Gastroesophageal sphincter (tissue), 4 donors: Measurements from ENCODE around the gene PALD1. TPM values are rescaled to one million over a fixed set of nuclear protein-coding genes. Genes with fewer than 3 reads are reported as not detected.
"Not testable (repeated sequence)": the region's sequence is repeated elsewhere in the genome, so short reads cannot be mapped to it uniquely, and the experiment has no call there.

ENCODE experiments used
- ATAC-seq: fragments of 150-250 bp; one replicate; pipeline ENCODE4 v1.9.1; 2016; ENCODE audit warnings: mild to moderate bottlenecking, moderate library complexity
- H3K27ac ChIP-seq, 4 donors: fragments of 200-600 bp; sonication (generic) in 3 of 4; 1 replicate in 3 of 4; 2 replicates in 1 of 4; pipeline ENCODE4 v1.5.1; 2016 to 2019
- H3K27me3 ChIP-seq: fragments of 200-600 bp; sonication (generic); one replicate; pipeline ENCODE4 v1.5.1; 2019
- H3K36me3 ChIP-seq, 2 donors: fragments of 200-600 bp; sonication (generic); one replicate each; pipeline ENCODE4 v1.5.1; 2019; ENCODE audit warnings: control low read depth in 1 of 2
- H3K4me1 ChIP-seq, 3 donors: fragments of 200-600 bp; sonication (generic); 1 replicate in 2 of 3; 2 replicates in 1 of 3; pipeline ENCODE4 v1.5.1; 2016 to 2019; ENCODE audit warnings: control low read depth in 2 of 3
- H3K4me3 ChIP-seq, 2 donors: fragments of 200-600 bp; sonication (generic); one replicate each; pipeline ENCODE4 v1.5.1; 2019; ENCODE audit warnings: mild to moderate bottlenecking in 1 of 2, moderate library complexity in 1 of 2
- H3K9me3 ChIP-seq, 3 donors: fragments of 200-600 bp; sonication (generic); one replicate each; pipeline ENCODE4 v1.5.1; 2017 to 2019; ENCODE audit warnings: control low read depth in 2 of 3
- CTCF ChIP-seq, 4 experiments: fragments of 200-600 bp in 2 of 4; fragments of 450-650 bp in 2 of 4; sonication (generic) in 1 of 4; IDR thresholded peaks; one replicate each; pipeline ENCODE4 v1.5.1; 2017 to 2019; ENCODE audit warnings: antibody characterized with exemption in 4 of 4, mild to moderate bottlenecking in 2 of 4, moderate library complexity in 2 of 4
- EP300 ChIP-seq: sonication (generic); formaldehyde crosslinking; IDR thresholded peaks from one replicate; pipeline ENCODE4 v1.6.1; 2017; ENCODE audit warnings: antibody characterized with exemption, mild to moderate bottlenecking
- POLR2A ChIP-seq, 2 donors: fragments of 450-650 bp; IDR thresholded peaks; one replicate each; pipeline ENCODE4 v1.6.1; 2017; ENCODE audit warnings: antibody characterized with exemption in 2 of 2, mild to moderate bottlenecking in 2 of 2, moderate library complexity in 1 of 2
- POLR2AphosphoS5 ChIP-seq: sonication (generic); formaldehyde crosslinking; IDR thresholded peaks from one replicate; pipeline ENCODE4 v1.6.1; 2017; ENCODE audit warnings: antibody characterized with exemption
- WGBS, 2 donors: methylation state at CpG; one replicate each; pipeline ENCODE4 v1.1.5; 2018; ENCODE audit warnings: low coverage in 1 of 2; 5-methylcytosine and 5-hydroxymethylcytosine counted together
- total RNA-seq, 4 donors: library from RNA; depleted of rRNA; stranded (reverse); fragments of >200 nt; gene quantifications; one replicate each; pipeline ENCODE4 v1.1.0, GENCODE V29; 2016

Gene PALD1
- total RNA-seq, 4 donors from 2014 or later: 12.5 to 19.8 (median 14.7) TPM

DNA sequence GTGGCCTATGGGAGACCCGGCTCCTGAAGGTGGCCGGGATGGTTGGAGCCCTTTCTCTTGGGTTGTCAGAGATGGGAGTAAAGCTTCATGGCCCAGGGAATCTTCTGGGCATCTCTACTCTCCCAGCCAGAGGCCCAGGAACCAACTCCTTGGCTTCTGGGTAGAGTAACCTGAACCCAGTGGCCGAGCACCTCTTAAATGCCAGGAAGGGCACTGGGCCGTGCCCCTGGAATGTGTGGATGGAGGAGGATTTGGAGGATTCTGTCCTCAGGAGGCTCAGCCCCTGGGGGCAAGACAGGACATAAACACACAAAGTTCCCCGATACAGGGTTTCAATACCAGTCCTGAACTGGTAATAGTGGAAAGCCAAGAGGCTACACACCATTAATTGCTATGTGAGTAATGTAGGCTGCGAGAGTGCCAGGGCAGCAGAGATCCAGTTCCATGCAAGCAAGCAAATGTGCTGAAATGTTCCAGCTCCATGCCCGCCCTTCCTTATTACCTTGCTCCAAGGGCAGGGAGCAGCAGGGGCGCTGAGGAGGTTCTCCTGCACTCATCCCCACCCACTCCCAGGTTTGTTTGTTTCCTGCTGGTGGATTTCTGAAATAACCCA is 1.2 kb downstream of the PALD1 start:
- Histone ChIP-seq H3K9me3 (no peaks in the 10 kb centered on the region), H3K27ac (peak overlapping the region; percentile 31 to 84 (median 84)), H3K36me3 (no peaks in the 10 kb centered on the region), H3K4me3 (peak overlapping the region; percentile 52 to 60), H3K27me3 (no peaks in the 10 kb centered on the region), H3K4me1 (peaks cover 5 to 69% (median 31%) of the 10 kb centered on the region in 3 donors)
- ATAC-seq: no peak
- 54 to 74% methylated on average over 3 to 4 of the region's 8 CpGs for WGBS, 2 donors
- TF ChIP-seq POLR2A (IDR thresholded peaks at IDR 0.05) (no peak), POLR2AphosphoS5 (no peak), CTCF (IDR thresholded peaks at IDR 0.05) (no peak), EP300 (no peak)

- peaks cover 5 to 69% (median 31%) of the 10 kb centered on the region in 3 donors for H3K4me1 ChIP-seq
- H3K4me3 ChIP-seq: peak overlapping the region in 1 of 2 donors; percentile 60
- no peaks in the 10 kb centered on the region for H3K27me3 ChIP-seq
- H3K27ac ChIP-seq: peak overlapping the region in 3 of 4 donors; percentile 83 to 84 (median 84)
- no peaks in the 10 kb centered on the region for H3K9me3 ChIP-seq
- no peak for TF ChIP-seq POLR2AphosphoS5
- no peak for TF ChIP-seq EP300
- TF ChIP-seq CTCF (IDR thresholded peaks at IDR 0.05): no peak
- no peak for TF ChIP-seq POLR2A (IDR thresholded peaks at IDR 0.05)
- no CpG with 5 or more reads among the region's 9 CpGs for WGBS, 2 donors
- H3K36me3 ChIP-seq: no peaks in the 10 kb centered on the region
- ATAC-seq: no peak
These were observed 1.8 kb downstream of the PALD1 start for GRCh38 chr10:70480239-70480861.

DNA sequence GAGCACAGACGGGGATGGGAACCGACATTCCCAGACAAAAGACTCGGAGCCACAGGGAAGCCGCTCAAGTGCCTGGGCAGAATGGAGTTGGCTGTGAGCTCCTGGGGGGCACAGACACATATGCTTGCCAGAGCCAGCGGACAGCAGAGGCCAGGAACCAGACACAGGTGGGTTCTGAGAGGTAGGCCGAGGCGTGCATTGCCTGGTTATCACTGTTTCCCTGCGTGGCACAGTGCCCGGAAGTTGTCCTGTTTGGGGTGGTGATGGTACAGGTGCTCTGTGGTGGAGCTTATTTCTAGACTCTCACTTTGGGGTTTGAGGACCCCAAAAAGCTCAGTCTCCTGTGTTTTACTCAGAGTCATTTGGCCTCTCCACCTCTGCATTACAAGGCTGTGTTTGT is 2.5 kb downstream of the PALD1 start:
- no peak for ATAC-seq
- Histone ChIP-seq H3K27ac (peak overlapping the region in 3 of 4 donors; percentile 71 to 84 (median 83)), H3K9me3 (no peaks in the 10 kb centered on the region), H3K4me3 (no peak overlapping the region), H3K36me3 (peaks cover 0 to 1% of the 10 kb centered on the region in 2 donors), H3K27me3 (no peaks in the 10 kb centered on the region), H3K4me1 (peaks cover 5 to 77% (median 31%) of the 10 kb centered on the region in 3 donors)
- TF ChIP-seq POLR2AphosphoS5 (no peak), EP300 (no peak), CTCF (IDR thresholded peaks at IDR 0.05) (no peak), POLR2A (IDR thresholded peaks at IDR 0.05) (no peak)
- 40 to 76% methylated on average over 1 to 4 of the region's 9 CpGs for WGBS, 2 donors

DNA sequence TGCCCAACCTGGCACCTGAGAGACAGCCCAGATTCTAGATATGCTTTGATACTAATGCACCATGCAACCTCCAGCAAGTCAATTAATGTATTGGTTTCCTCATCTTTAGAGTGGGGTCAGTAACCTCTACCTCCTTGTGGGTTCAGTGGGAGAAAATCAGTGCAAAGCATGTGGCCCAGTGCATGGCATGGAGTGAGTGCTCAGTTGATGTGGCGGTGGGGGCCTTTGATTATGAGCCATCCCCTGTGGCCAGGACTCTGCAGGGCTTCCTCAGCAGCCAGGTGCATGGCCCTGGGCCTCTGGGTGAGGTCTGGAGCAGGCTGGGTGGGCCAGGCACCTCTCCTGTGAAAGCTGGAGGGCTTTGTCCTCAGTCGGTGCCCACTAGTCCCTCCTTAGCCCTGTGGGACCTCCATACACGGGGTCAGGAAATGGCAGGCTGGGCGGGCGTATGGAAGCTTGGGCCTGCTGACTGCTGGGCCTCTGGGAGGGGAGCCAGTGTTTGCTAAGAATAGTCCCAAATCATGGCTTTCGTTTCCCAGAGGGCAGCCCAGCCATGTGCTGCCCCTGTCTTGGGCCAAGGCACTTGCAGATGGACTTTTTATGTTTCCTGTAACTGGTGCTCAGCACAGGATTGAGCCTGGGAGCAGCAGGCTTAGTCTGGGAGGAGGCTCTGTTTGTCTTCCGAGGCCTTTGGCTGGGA is 3.4 kb downstream of the PALD1 start:
- WGBS, 2 donors: 18% methylated on average over 2 of the region's 7 CpGs; no CpG with 5 or more reads in 1 of the 2 donors
- TF ChIP-seq EP300: no peak
- peak; percentile 71 for TF ChIP-seq POLR2AphosphoS5
- H3K4me3 ChIP-seq: no peak overlapping the region
- H3K9me3 ChIP-seq: no peaks in the 10 kb centered on the region
- ATAC-seq: peak; percentile 58
- H3K4me1 ChIP-seq: peaks cover 5 to 80% (median 31%) of the 10 kb centered on the region in 3 donors
- H3K27me3 ChIP-seq: no peaks in the 10 kb centered on the region
- H3K27ac ChIP-seq: peak overlapping the region in 3 of 4 donors; percentile 69 to 83 (median 71)
- peaks cover 0 to 6% of the 10 kb centered on the region in 2 donors for H3K36me3 ChIP-seq

GRCh38 chr10:70482982-70483760 is 4.6 kb downstream of the PALD1 start:
- WGBS, 2 donors: 20 to 80% methylated on average over 1 to 4 of the region's 8 CpGs
- Histone ChIP-seq H3K9me3 (no peaks in the 10 kb centered on the region), H3K4me1 (peaks cover 5 to 68% (median 24%) of the 10 kb centered on the region in 3 donors), H3K4me3 (no peak overlapping the region), H3K27me3 (no peaks in the 10 kb centered on the region), H3K27ac (peak overlapping the region in 3 of 4 donors; percentile 69 to 83 (median 71)), H3K36me3 (peaks cover 0 to 6% of the 10 kb centered on the region in 2 donors)
- ATAC-seq: no peak
- TF ChIP-seq EP300: no peak
- TF ChIP-seq POLR2A (IDR thresholded peaks at IDR 0.05): no peak
- no peak for TF ChIP-seq POLR2AphosphoS5
- TF ChIP-seq CTCF (IDR thresholded peaks at IDR 0.05): no peak

DNA sequence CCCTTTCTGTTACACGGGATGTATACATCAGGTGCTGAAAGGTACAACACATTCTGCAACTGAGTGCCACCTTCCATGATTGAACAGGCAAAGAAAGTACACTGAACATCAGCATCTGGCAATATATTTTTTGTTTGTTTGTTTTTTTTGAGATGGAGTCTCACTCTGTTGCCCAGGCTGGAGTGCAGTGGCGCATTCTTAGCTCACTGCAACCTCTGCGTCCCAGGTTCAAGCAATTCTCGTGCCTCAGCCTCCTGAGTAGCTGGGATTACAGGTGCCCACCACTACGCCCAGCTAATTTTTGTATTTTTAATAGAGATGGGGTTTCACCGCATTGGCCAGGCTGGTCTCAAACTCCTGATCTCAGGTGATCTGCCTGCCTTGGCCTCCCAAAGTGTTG is 5.3 kb downstream of the PALD1 start:
- not testable (repeated sequence) for H3K36me3 ChIP-seq, H3K9me3 ChIP-seq, ATAC-seq, H3K4me3 ChIP-seq, H3K27me3 ChIP-seq
- Histone ChIP-seq H3K4me1 (peaks cover 5 to 66% (median 24%) of the 10 kb centered on the region in 3 donors), H3K27ac (peak overlapping the region in 3 of 4 donors; percentile 69 to 83 (median 71))
- 92% methylated on average over 2 to 6 of the region's 6 CpGs for WGBS, 2 donors
